ENCODE data around the gene SPIB. TPM values are rescaled to one million over a fixed set of nuclear protein-coding genes. Genes with fewer than 3 reads are reported as not detected.

The SPIB gene
- total RNA-seq, 1 donor from 2014 or later, result 1.7 TPM

- no peak for TF ChIP-seq CTCF (IDR thresholded peaks at IDR 0.05; ENCODE audit: unreplicated experiment)
- no peak overlapping the region for H3K4me3 Mint-ChIP-seq (ENCODE audit: low read depth)
- H3K27me3 Mint-ChIP-seq, result peaks cover 35% of the 10 kb centered on the region
- H3K36me3 Mint-ChIP-seq (ENCODE audit: insufficient read depth), result no peaks in the 10 kb centered on the region
- no peaks in the 10 kb centered on the region for H3K9me3 Mint-ChIP-seq (ENCODE audit: low read depth)
- H3K27ac Mint-ChIP-seq, result no peak overlapping the region
- no peak for DNase-seq (ENCODE audit: low spot score, unreplicated experiment)
- peaks cover 6% of the 10 kb centered on the region for H3K4me1 Mint-ChIP-seq (ENCODE audit: low read depth)
Observed at GRCh38 chr19:50428772-50429463, 10.2 kb downstream of the SPIB start.

- H3K27ac Mint-ChIP-seq, result peak overlapping the region; percentile 95
Observed at GRCh38 chr19:50430888-50431342, 12.2 kb downstream of the SPIB start.

GRCh38 chr19:50431343-50432220 is 12.8 kb downstream of the SPIB start:
- no peaks in the 10 kb centered on the region for H3K36me3 Mint-ChIP-seq (ENCODE audit: insufficient read depth)
- H3K4me3 Mint-ChIP-seq (ENCODE audit: low read depth), result peak overlapping the region; percentile 82
- H3K4me1 Mint-ChIP-seq (ENCODE audit: low read depth), result peaks cover 6% of the 10 kb centered on the region
- TF ChIP-seq CTCF (IDR thresholded peaks at IDR 0.05; ENCODE audit: unreplicated experiment), result no peak
- peak; percentile 90 for DNase-seq (ENCODE audit: low spot score, unreplicated experiment)
- H3K27ac Mint-ChIP-seq, result peak overlapping the region; percentile 95
- peaks cover 40% of the 10 kb centered on the region for H3K27me3 Mint-ChIP-seq
- H3K9me3 Mint-ChIP-seq (ENCODE audit: low read depth), result no peaks in the 10 kb centered on the region

More at GRCh38 chr19:50430888-50431342, 12.2 kb downstream of the SPIB start:
- Mint-ChIP-seq H3K27me3 (peaks cover 39% of the 10 kb centered on the region), H3K4me3 (ENCODE audit: low read depth) (peak overlapping the region; percentile 82), H3K36me3 (ENCODE audit: insufficient read depth) (no peaks in the 10 kb centered on the region), H3K9me3 (ENCODE audit: low read depth) (no peaks in the 10 kb centered on the region), H3K4me1 (ENCODE audit: low read depth) (peaks cover 6% of the 10 kb centered on the region)
- TF ChIP-seq CTCF (IDR thresholded peaks at IDR 0.05; ENCODE audit: unreplicated experiment), result no peak
- no peak for DNase-seq (ENCODE audit: low spot score, unreplicated experiment)

DNA sequence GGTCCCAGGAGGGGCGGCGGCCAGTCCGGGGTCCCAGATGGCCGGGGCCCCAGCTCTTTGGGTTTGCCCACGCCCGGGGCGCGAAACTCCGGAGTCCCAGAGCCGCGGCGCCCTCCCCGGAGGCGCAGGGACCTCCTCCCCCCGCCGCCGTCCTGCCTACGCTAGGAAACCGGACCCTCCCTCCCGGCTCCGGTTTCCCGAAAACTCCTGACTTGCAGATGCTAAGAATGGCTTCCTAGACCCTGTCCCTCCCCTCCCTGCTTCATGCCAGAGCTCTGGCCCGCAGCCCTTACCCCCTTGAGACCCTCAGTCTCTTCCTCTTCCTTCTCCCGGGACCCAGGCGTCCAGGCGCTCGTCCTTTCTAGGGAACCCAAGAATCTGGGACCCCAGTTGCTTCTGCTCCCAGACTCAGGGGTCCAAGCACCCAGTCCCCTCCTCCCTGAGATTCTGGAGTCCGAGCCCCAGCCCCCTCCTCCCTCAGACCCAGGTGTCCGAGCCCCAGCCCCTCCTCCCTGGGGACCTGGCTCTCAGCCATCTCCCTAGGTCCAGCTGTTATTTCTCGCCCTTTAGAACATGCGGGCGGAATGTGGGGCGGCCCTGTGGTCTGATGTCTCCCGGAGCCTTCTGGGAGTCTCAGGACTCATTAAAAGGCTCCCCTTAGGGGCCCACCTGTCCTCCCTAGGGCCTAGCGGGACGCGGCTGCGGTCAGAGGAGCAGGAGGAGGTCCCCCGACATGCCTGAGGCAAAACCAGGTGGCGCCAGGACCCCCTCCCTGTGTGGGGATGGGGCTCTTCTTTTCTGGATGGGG is 13.7 kb downstream of the SPIB start, which contains the start of gene MYBPC2:
Gene MYBPC2 (plus strand): TSS at position 672 of the 808 bp plus-strand sequence. CDS start 62 bp downstream, at position 734.
- peak; percentile 2 for TF ChIP-seq CTCF (IDR thresholded peaks at IDR 0.05; ENCODE audit: unreplicated experiment)
- Mint-ChIP-seq H3K4me1 (ENCODE audit: low read depth) (peaks cover 6% of the 10 kb centered on the region), H3K36me3 (ENCODE audit: insufficient read depth) (no peaks in the 10 kb centered on the region), H3K4me3 (ENCODE audit: low read depth) (peak within 1 kb of the TSS; percentile 82), H3K9me3 (ENCODE audit: low read depth) (no peaks in the 10 kb centered on the region), H3K27me3 (peaks cover 46% of the 10 kb centered on the region), H3K27ac (peak within 1 kb of the TSS; percentile 95)
- DNase-seq (ENCODE audit: low spot score, unreplicated experiment), result no peak

All from progenitor cell of endocrine pancreas (in vitro differentiated cells).